ENCODE data around the gene GJA5.
A peak's percentile ranks its signal among the peaks of the same experiment; 100 is the strongest.

Gene GJA5

DNA sequence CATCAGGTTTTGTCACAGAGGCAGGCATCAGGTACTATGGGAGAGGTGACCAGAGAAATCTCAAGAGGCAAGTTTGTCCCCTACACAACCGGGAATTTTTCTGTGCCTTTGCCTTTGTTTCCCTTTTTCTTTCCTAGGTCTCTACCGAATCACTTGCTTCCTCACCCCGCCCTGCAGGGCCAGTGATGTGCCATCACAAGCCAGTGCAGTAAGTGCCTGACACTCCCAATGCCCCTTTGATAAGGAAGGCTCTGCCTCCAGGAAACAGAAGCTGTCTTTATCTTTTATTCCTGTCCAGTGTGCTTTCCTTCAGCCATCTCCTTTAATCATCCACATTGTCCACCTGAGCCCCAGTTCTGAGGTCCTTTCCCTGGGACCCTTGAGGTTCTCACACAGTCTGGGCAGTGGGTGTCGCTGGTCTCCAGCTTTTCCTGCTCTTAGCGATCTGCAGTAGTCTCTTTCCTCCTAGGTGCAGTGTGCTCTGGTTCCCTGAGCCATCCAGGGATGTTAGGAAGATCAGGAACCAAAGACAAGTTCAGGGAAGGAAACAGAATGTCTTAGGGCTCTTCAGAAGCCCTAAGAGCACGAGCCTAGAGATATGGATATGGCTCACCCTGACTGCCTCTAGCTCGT lies 36.6 kb downstream of the GJA5 start:
- DNase-seq, result peak; percentile 44

DNA sequence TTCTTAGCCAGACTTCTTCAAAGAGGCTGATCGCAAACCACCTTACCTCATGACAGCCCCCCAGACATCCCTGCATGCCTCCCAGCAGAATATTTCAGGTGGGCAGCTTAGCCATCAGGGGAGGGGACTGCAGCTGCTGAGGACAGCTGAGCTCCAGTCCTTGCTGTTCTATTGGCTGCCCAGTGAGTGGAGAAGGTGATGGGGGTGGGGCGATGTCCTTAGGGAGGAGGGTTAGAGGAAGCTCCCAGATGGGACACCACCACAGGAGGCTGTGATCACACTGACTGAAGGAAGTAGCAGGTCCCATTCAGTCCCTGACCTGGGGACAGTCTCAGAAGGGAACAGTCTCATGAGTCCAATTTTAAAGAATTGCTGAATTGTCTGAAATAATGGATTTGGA lies 38.3 kb downstream of the GJA5 start:
- no peak for DNase-seq

DNA sequence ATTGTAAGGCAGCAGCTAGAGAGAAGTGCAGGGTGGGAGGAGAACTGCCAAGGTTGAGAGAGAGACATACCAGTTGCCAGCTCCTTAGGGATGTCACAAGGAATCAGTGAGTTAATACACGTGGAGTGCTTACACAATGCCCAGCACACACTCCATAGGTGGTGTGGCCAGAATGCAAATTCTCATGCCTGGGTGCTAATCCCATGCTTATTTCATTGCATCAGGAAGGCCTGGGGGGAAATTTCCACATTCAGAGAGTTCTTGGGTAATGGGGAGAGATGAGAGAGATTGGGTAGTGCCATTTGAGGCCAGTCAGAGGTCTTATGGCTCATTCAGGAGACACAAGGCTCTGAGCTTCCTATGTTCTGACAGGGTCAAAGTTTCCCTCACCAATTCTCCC lies 38.7 kb downstream of the GJA5 start:
- no peak for DNase-seq

DNA sequence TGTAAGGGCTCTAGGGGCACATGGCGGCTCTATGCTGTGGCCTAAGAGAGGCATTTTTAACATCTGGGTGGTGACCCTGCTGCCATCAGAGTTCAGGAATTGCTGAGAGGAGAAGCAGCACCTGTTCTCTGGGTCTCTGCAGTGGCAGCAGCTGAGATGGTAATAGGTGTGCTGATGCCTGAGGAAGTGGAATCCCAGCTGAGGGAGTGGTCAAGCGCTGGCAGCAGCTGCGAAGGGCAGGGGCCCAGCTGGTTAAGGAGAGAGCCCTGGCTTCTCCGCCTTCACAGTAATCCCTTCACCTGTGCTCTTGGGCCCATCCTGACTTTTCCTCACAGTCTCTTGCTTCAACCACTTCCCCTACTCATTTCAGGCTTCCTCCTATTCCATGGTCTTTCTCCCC lies 39.8 kb downstream of the GJA5 start:
- DNase-seq, result no peak

DNA sequence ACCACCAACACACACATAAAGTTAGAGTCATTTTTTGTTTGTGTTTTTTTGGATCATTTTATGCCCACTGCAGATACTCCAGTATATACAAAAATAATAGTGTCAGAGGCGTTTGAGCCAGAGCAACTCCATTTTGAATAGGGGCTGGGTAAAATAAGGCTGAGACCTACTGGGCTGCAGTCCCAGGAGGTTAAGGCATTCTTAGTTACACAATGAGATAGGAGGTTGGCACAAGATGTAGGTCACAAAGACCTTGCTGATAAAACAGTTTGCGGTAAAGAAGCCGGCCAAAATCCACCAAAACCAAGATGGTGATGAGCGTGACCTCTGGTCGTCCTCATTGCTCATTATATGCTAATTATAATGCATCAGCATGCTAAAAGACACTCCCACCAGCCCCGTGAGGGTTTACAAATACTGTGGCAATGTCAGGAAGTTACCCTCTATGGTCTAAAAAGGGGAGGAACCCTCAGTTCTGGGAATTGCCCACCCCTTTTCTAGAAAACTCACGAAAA lies 40.6 kb downstream of the GJA5 start:
- DNase-seq, result no peak

DNA sequence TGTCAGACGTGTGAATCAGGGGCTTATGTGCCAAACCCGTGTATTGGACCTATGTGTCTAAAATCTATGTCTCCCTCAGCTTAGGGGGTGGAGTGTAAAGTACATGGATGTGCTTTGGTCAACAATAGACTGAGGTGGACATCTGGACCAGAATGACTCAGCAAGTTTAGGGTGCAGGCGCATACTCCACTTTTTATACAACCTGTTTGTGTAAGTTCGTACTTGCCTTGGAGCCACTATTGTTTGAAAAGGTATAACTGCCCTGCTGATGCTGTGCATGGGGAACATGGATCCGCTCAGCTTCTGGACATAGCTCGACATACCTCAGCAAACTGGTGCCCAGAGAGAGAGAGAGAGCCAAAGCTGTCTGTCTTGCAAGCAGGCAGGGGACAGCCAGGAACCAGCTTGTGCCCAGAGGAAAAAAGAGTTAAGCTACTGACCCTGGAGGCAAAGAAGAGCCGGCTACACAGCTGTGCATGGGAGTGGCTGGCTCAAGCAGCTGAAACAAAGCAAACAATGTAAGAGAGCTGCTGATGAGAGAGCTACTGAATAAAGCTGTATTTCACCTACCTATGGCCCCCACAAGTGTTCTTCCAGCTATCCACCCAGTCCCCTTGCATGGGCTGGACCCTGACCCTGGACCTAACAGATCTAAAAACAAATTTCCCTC lies 41.2 kb downstream of the GJA5 start:
- DNase-seq, result peak; percentile 30

DNA sequence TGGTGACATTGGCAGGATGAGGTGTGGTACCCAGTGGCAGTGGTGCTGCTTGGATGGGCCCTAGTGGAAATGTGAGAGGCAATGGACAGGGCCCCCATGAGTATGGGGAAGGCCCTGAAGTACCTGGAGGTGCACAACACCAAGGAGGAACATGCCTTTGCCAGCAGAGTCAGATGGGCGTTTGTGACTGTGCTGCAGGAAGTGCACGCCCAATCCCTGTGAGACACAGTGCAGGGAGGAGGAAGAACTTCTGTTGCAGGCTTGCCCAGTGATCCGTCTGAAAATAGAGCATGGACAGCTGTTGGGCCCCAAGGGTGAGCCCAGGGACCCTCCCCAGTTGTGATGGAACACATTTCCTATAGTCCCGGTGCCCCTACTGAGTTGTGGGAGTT lies 42.7 kb downstream of the GJA5 start:
- DNase-seq, result no peak

DNA sequence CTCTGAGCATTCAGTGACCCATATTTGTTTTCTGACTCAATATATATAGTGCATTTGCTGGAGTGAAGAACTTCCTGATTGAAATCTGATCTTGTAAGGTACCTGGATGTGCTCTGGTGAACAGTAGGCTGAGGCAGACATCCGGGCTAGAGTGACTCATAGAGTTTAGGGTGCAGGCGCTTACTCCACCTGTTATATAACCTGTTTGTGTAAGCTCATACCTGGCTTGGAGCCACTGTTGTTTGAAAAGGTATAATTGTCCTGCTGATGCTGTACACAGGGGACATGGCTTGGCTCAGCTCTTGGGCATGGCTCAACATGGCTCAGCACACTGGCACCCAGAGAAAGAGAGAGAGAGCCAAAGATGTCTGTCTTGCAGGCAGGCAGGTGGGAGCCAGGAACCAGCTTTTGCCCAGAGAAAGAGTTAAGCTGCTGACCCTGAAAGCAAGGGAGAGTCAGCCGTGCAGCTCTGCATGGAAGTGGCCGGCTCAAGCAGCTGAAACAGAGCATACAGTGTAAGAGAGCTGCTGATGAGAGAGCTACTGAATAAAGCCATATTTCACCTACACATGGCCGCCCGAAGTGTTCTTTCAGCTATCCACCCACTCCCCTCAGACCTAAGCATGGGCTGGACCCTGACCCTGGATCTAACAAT lies 43.2 kb downstream of the GJA5 start:
- DNase-seq, result peak; percentile 86

DNA sequence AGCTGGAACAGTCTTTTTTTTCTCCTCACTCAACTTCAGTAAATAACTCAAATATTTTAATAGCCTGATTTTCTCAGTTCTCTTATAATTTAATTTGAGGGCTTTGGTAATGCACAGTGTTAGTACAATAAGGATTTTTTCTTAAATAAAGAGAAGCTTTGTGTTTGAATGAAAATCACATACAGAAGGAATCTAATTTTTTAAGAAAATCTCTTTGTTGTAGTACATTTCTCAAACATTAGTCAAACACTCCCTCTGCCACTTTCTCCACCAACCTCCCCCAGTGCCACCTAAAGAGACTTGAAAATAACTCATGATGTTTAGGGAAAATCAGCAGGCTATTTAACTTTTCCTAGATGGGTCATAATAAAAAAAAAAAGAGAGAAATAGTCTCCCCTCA lies 47.8 kb downstream of the GJA5 start:
- DNase-seq, result no peak

Measured in NCI-H345 (cell line).